HepG2 (cell line): ENCODE measurements around the gene DPEP2NB. TPM values are rescaled to one million over a fixed set of nuclear protein-coding genes. Genes with fewer than 3 reads are reported as not detected.

Experiments used
- ELK4 ChIP-seq: sonication (generic); formaldehyde crosslinking; IDR thresholded peaks from 2 replicates; pipeline ENCODE4 v1.9.0; 2021; ENCODE audit warnings: missing genetic modification reagents, borderline replicate concordance
- GABPB1 ChIP-seq: IDR thresholded peaks from 2 replicates; pipeline ENCODE4 v1.6.1; 2016; ENCODE audit warnings: mild to moderate bottlenecking, missing genetic modification reagents, moderate library complexity, missing compliant biosample characterization
- KLF16 ChIP-seq, 2 experiments: sonication (generic) in 1 of 2; formaldehyde crosslinking in 1 of 2; IDR thresholded peaks; 2 replicates each; pipeline versions ENCODE4 v1.6.1 to v1.8.0; 2016 to 2023; ENCODE audit warnings: missing genetic modification reagents in 2 of 2, missing compliant biosample characterization in 1 of 2
- MED1 ChIP-seq: sonication (generic); formaldehyde crosslinking; IDR thresholded peaks from 2 replicates; pipeline ENCODE4 v1.4.0; 2020; ENCODE audit warnings: missing genetic modification reagents
- NR1H2 ChIP-seq: sonication (generic); formaldehyde crosslinking; IDR thresholded peaks from 2 replicates; pipeline ENCODE4 v1.8.1; 2022; ENCODE audit warnings: low read depth, missing genetic modification reagents, borderline replicate concordance
- PAXIP1 ChIP-seq: sonication (generic); formaldehyde crosslinking; conservative IDR thresholded peaks from 2 replicates; pipeline ENCODE4 v1.4.0; 2020; ENCODE audit warnings: mild to moderate bottlenecking, missing genetic modification reagents, moderate library complexity
- RAD51 ChIP-seq: fragments of 450-650 bp; IDR thresholded peaks from 2 replicates; pipeline ENCODE4 v1.6.1; 2016; ENCODE audit warnings: borderline replicate concordance
- TFE3 ChIP-seq: IDR thresholded peaks from 2 replicates; pipeline ENCODE4 v1.6.1; 2016
- ZMYM3 ChIP-seq: sonication (generic); formaldehyde crosslinking; IDR thresholded peaks from 2 replicates; pipeline ENCODE4 v1.5.1; 2020; ENCODE audit warnings: mild to moderate bottlenecking, missing genetic modification reagents
- ZNF274 ChIP-seq: sonication (generic); formaldehyde crosslinking; IDR thresholded peaks from 2 replicates; pipeline ENCODE4 v1.5.1; 2020; ENCODE audit warnings: mild to moderate bottlenecking, missing genetic modification reagents
- ZNF331 ChIP-seq: sonication (generic); formaldehyde crosslinking; IDR thresholded peaks from 2 replicates; pipeline ENCODE4 v1.4.0; 2020; ENCODE audit warnings: missing genetic modification reagents
- ZNF382 ChIP-seq: sonication (generic); formaldehyde crosslinking; IDR thresholded peaks from 2 replicates; pipeline ENCODE4 v1.5.0; 2020; ENCODE audit warnings: missing genetic modification reagents, mild to moderate bottlenecking, borderline replicate concordance
- ZNF451 ChIP-seq: sonication (generic); formaldehyde crosslinking; IDR thresholded peaks from 2 replicates; pipeline ENCODE4 v1.5.0; 2020; ENCODE audit warnings: mild to moderate bottlenecking, missing genetic modification reagents
- ZNF512B ChIP-seq: sonication (generic); formaldehyde crosslinking; IDR thresholded peaks from 2 replicates; pipeline ENCODE4 v1.5.1; 2020; ENCODE audit warnings: missing genetic modification reagents, mild to moderate bottlenecking, borderline replicate concordance
- ZNF691 ChIP-seq: sonication (generic); formaldehyde crosslinking; IDR thresholded peaks from 2 replicates; pipeline ENCODE4 v1.4.0; 2020; ENCODE audit warnings: missing genetic modification reagents, low read depth, mild to moderate bottlenecking, borderline replicate concordance
- polyA plus RNA-seq, 8 experiments: library from polyadenylated mRNA; depleted of rRNA in 3 of 8; stranded (reverse) in 7 of 8; unstranded in 1 of 8; fragments of >200 nt; fragmentation: Illumina TruSeq in 4 of 8; extraction: Trizol in 4 of 8; gene quantifications; 2 replicates each; pipeline versions ENCODE4 v1.2.1 to v1.2.3, GENCODE V29; 2011 to 2016; ENCODE audit warnings: low read depth in 4 of 8, missing spikeins in 1 of 8, mixed read lengths in 1 of 8; ENCODE audit not compliant: insufficient read depth in 1 of 8
- total RNA-seq, 5 experiments: library from RNA; depleted of rRNA; stranded (reverse); fragments of >200 nt; fragmentation: Illumina TruSeq; extraction: Trizol; gene quantifications; 2 replicates each; pipeline ENCODE4 v1.2.3, GENCODE V29; 2016; ENCODE audit warnings: low read depth in 1 of 5

The DPEP2NB gene
- total and polyA plus RNA-seq, 2 of the 13 experiments (the other 11 are each of a cell fraction or from before 2014, with no cell fraction given) = not detected

- peak; percentile 68; the same call in 1 of the 2 replicates for TF ChIP-seq TFE3 (CRISPR knock-in tag)
- TF ChIP-seq ZMYM3 = peak; percentile 79; the same call in 1 of the 2 replicates
- peak in 1 of 2 experiments; percentile 95; a peak in 2 of 4 replicates for TF ChIP-seq KLF16 (CRISPR knock-in tag; IDR thresholded peaks at IDR 0.05)
- TF ChIP-seq PAXIP1 (CRISPR knock-in tag) = peak; percentile 56
- no peak for TF ChIP-seq ZNF382
- TF ChIP-seq ZNF512B = no peak; the same call in 1 of the 2 replicates
- peak; percentile 98 for TF ChIP-seq ZNF331
- TF ChIP-seq RAD51 = no peak
- TF ChIP-seq ZNF691 (CRISPR knock-in tag) = peak; percentile 96; the same call in 1 of the 2 replicates
- TF ChIP-seq NR1H2 = peak; percentile 79
- peak; percentile 84 for TF ChIP-seq MED1
- peak; percentile 98 for TF ChIP-seq ZNF451
- TF ChIP-seq ELK4 = no peak; the same call in 1 of the 2 replicates
- peak; percentile 92 for TF ChIP-seq GABPB1 (CRISPR knock-in tag)
- TF ChIP-seq ZNF274 (CRISPR knock-in tag) = peak; percentile 83
Observed at GRCh38 chr16:68022728-68023537, 7.2 kb upstream of the DPEP2NB start, which contains the start of the genes DDX28 and DUS2 (continued).
